K562 (cell line): ENCODE data around the gene MZB1. TPM values are rescaled to one million over a fixed set of nuclear protein-coding genes. Genes with fewer than 3 reads are reported as not detected.

ENCODE experiments used
- ARID2 ChIP-seq: fragments of 450-650 bp; IDR thresholded peaks from 2 replicates; pipeline ENCODE4 v1.6.1; 2017; ENCODE audit warnings: antibody characterized with exemption, mild to moderate bottlenecking
- ATF6 ChIP-seq: sonication (generic); formaldehyde crosslinking; IDR thresholded peaks from 2 replicates; pipeline ENCODE4 v1.4.0; 2020; ENCODE audit warnings: mild to moderate bottlenecking, missing genetic modification reagents
- BDP1 ChIP-seq: IDR thresholded peaks from 3 replicates; pipeline ENCODE4 v1.6.1; 2011; ENCODE audit not compliant: insufficient read length, insufficient read depth
- CREB1 ChIP-seq, 2 experiments: sonication (generic) in 1 of 2; formaldehyde crosslinking in 1 of 2; IDR thresholded peaks; 2 replicates each; pipeline versions ENCODE4 v1.6.1 to v1.8.0; 2012 to 2022; ENCODE audit warnings: inconsistent platforms in 1 of 2, mild to moderate bottlenecking in 1 of 2, missing genetic modification reagents in 1 of 2, moderate library complexity in 1 of 2
- MYNN ChIP-seq, 2 experiments: sonication (generic); formaldehyde crosslinking in 1 of 2; IDR thresholded peaks; 2 replicates each; pipeline versions ENCODE4 v1.5.0 to v1.6.1; 2016 to 2020; ENCODE audit warnings: antibody characterized with exemption in 1 of 2, missing genetic modification reagents in 1 of 2
- NFE2 ChIP-seq: IDR thresholded peaks from 2 replicates; pipeline ENCODE4 v1.6.1; 2014; ENCODE audit warnings: antibody characterized with exemption, low read depth
- PHB2 ChIP-seq: fragments of 450-650 bp; IDR thresholded peaks from 2 replicates; pipeline ENCODE4 v1.6.1; 2017; ENCODE audit warnings: low read depth
- RAD51 ChIP-seq: fragments of 450-650 bp; IDR thresholded peaks from 2 replicates; pipeline ENCODE4 v1.7.1; 2016; ENCODE audit warnings: low read depth, mild to moderate bottlenecking, borderline replicate concordance
- RB1 ChIP-seq: fragments of 450-650 bp; IDR thresholded peaks from 2 replicates; pipeline ENCODE4 v1.6.1; 2017; ENCODE audit warnings: low read depth, mild to moderate bottlenecking
- RERE ChIP-seq: sonication (generic); formaldehyde crosslinking; IDR thresholded peaks from 2 replicates; pipeline ENCODE4 v1.8.0; 2023; ENCODE audit warnings: missing genetic modification reagents, mild to moderate bottlenecking, borderline replicate concordance
- SAP30 ChIP-seq: fragments of 200-600 bp; sonication (generic); IDR thresholded peaks from 2 replicates; pipeline ENCODE4 v1.6.1; 2012; ENCODE audit warnings: borderline replicate concordance, low read depth, mild to moderate bottlenecking, moderate library complexity, low read length, control low read depth, inconsistent platforms; ENCODE audit not compliant: insufficient read depth, poor library complexity, severe bottlenecking
- SRF ChIP-seq, 2 experiments: fragments of 250-450, 450-650 bp in 1 of 2; sonication (Bioruptor Pico) in 1 of 2; sonication (generic) in 1 of 2; formaldehyde crosslinking; IDR thresholded peaks; 2 replicates each; pipeline versions ENCODE4 v1.5.0 to v1.5.1; 2020 to 2022; ENCODE audit warnings: mild to moderate bottlenecking in 1 of 2, missing genetic modification reagents in 1 of 2
- STAG1 ChIP-seq: sonication (generic); formaldehyde crosslinking; IDR thresholded peaks from 2 replicates; pipeline ENCODE4 v1.5.0; 2020; ENCODE audit warnings: missing genetic modification reagents, borderline replicate concordance
- XRCC3 ChIP-seq: fragments of 450-650 bp; IDR thresholded peaks from 2 replicates; pipeline ENCODE4 v1.6.1; 2017; ENCODE audit warnings: mild to moderate bottlenecking, moderate library complexity
- polyA plus RNA-seq, 8 experiments: library from polyadenylated mRNA; depleted of rRNA in 4 of 8; stranded (reverse) in 5 of 8; unstranded in 3 of 8; fragments of >200 nt; fragmentation: Nextera tagmentation in 2 of 8; fragmentation: Illumina TruSeq in 1 of 8; extraction: Ambion mirVana in 2 of 8; extraction: Trizol in 1 of 8; gene quantifications; 2 replicates each; pipeline versions ENCODE4 v1.2.1 to v1.2.3, GENCODE V29; 2011 to 2014; ENCODE audit warnings: inconsistent platforms in 1 of 8, missing spikeins in 1 of 8
- total RNA-seq, 7 experiments: library from RNA; depleted of rRNA in 6 of 7; stranded (reverse); fragments of >200 nt in 6 of 7; fragmentation: Illumina TruSeq in 2 of 7; extraction: Trizol in 2 of 7; gene quantifications; 2 replicates each; pipeline versions ENCODE4 v1.2.1 to v1.2.3, GENCODE V29; 2011 to 2021; ENCODE audit warnings: low replicate concordance in 1 of 7
- TF ChIP-seq, protein P1 (sequence below): fragments of 450-650 bp; IDR thresholded peaks from 2 replicates; pipeline ENCODE4 v1.6.1; 2017; ENCODE audit warnings: antibody characterized with exemption
- TF ChIP-seq, protein P2 (sequence below): fragments of 250-450 bp; sonication (Bioruptor Pico); IDR thresholded peaks from 2 replicates; pipeline ENCODE4 v1.5.0; 2021

MZB1 gene
- total and polyA plus RNA-seq, 9 of the 15 experiments (the other 6 are each of a cell fraction or from before 2014, with no cell fraction given), result 0.13 to 0.31 TPM; not detected in 7

GRCh38 chr5:139341689-139342422, 47.9 kb downstream of the MZB1 start, which contains the start of gene PAIP2 (continued):
- TF ChIP-seq RB1 (peak; percentile 87; the same call in 1 of the 2 replicates), CREB1 (IDR thresholded peaks at IDR 0.05) (peak; percentile 91), CREB1 (CRISPR knock-in tag; IDR thresholded peaks at IDR 0.05) (peak; percentile 94), RERE (CRISPR knock-in tag) (no peak), SAP30 (peak; percentile 73), XRCC3 (no peak), SRF (CRISPR knock-in tag; IDR thresholded peaks at IDR 0.05) (peak in 1 of 2 experiments; percentile 60; a peak in 1 of 4 replicates), STAG1 (CRISPR knock-in tag) (no peak), RAD51 (peak; percentile 48; the same call in 1 of the 2 replicates), ARID2 (no peak; the same call in 1 of the 2 replicates), MYNN (IDR thresholded peaks at IDR 0.05) (peak; percentile 62; the same call in 1 of the 2 replicates), MYNN (CRISPR knock-in tag; IDR thresholded peaks at IDR 0.05) (no peak), ATF6 (no peak), NFE2 (no peak; the same call in 1 of the 2 replicates), PHB2 (no peak), BDP1 (no peak)
- TF ChIP-seq, protein P1, sequence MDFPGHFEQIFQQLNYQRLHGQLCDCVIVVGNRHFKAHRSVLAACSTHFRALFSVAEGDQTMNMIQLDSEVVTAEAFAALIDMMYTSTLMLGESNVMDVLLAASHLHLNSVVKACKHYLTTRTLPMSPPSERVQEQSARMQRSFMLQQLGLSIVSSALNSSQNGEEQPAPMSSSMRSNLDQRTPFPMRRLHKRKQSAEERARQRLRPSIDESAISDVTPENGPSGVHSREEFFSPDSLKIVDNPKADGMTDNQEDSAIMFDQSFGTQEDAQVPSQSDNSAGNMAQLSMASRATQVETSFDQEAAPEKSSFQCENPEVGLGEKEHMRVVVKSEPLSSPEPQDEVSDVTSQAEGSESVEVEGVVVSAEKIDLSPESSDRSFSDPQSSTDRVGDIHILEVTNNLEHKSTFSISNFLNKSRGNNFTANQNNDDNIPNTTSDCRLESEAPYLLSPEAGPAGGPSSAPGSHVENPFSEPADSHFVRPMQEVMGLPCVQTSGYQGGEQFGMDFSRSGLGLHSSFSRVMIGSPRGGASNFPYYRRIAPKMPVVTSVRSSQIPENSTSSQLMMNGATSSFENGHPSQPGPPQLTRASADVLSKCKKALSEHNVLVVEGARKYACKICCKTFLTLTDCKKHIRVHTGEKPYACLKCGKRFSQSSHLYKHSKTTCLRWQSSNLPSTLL, result no peak; the same call in 1 of the 2 replicates
- TF ChIP-seq, protein P2, sequence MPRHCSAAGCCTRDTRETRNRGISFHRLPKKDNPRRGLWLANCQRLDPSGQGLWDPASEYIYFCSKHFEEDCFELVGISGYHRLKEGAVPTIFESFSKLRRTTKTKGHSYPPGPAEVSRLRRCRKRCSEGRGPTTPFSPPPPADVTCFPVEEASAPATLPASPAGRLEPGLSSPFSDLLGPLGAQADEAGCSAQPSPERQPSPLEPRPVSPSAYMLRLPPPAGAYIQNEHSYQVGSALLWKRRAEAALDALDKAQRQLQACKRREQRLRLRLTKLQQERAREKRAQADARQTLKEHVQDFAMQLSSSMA (CRISPR knock-in tag), result peak; percentile 23; the same call in 1 of the 2 replicates
